ENCODE results near the gene ZC3H10. TPM values are rescaled to one million over a fixed set of nuclear protein-coding genes. Genes with fewer than 3 reads are reported as not detected.
A peak's percentile ranks its signal among the peaks of the same experiment; 100 is the strongest.
"Not testable (repeated sequence)": the region's sequence is repeated elsewhere in the genome, so short reads cannot be mapped to it uniquely, and the experiment has no call there.

ZC3H10 gene
- total RNA-seq, 3 donors from 2014 or later, result 3.6 to 4.8 (median 4.7) TPM

GRCh38 chr12:56115329-56115728 is 2.7 kb upstream of the ZC3H10 start:
- DNase-seq (ENCODE audit: low spot score in 2 of 2), result peak in 1 of 2 donors; percentile 55
- TF ChIP-seq POLR2A (IDR thresholded peaks at IDR 0.05) (no peak), POLR2AphosphoS5 (IDR thresholded peaks at IDR 0.05) (no peak), CTCF (IDR thresholded peaks at IDR 0.05) (no peak)

GRCh38 chr12:56116267-56117081 is 1.6 kb upstream of the ZC3H10 start, which contains the start of gene RPL41:
TSS of gene RPL41 (plus strand) at chr12:56116633.
- H3K27me3 ChIP-seq, result no peaks in the 10 kb centered on the region
- TF ChIP-seq POLR2AphosphoS5 (IDR thresholded peaks at IDR 0.05) (peak; percentile 98 to 100 (median 100)), CTCF (IDR thresholded peaks at IDR 0.05) (peak in 1 of 3 donors; percentile 47), POLR2A (IDR thresholded peaks at IDR 0.05) (peak; percentile 99)
- H3K9me3 ChIP-seq, result no peaks in the 10 kb centered on the region
- intact Hi-C loops (cut with DNase I; ENCODE audit: low total_unique reads), result no loop called here
- no peaks in the 10 kb centered on the region for H3K36me3 ChIP-seq
- peak within 1 kb of the TSS; percentile 75 to 81 (median 80) for H3K4me3 ChIP-seq
- H3K27ac ChIP-seq, result peak within 1 kb of the TSS; percentile 96 to 98
- DNase-seq (ENCODE audit: low spot score in 2 of 2), result peak; percentile 94 to 96
- H3K4me1 ChIP-seq, result peaks cover 5 to 8% of the 10 kb centered on the region in 2 donors

More at GRCh38 chr12:56115329-56115728, 2.7 kb upstream of the ZC3H10 start:
- Histone ChIP-seq H3K4me3 (peak overlapping the region; percentile 75 to 81 (median 80)), H3K27me3 (no peaks in the 10 kb centered on the region), H3K36me3 (peaks cover 7% of the 10 kb centered on the region), H3K9me3 (no peaks in the 10 kb centered on the region), H3K27ac (peak overlapping the region; percentile 96 to 98), H3K4me1 (peaks cover 5 to 8% of the 10 kb centered on the region in 2 donors)
- intact Hi-C loops (cut with DNase I; ENCODE audit: low total_unique reads), result no loop called here

- H3K4me1 ChIP-seq; H3K27me3 ChIP-seq; intact Hi-C loops (cut with DNase I; ENCODE audit: low total_unique reads); H3K9me3 ChIP-seq; DNase-seq (ENCODE audit: low spot score in 2 of 2); H3K36me3 ChIP-seq: not testable (repeated sequence)
- peak overlapping the region; percentile 96 to 98 for H3K27ac ChIP-seq
- H3K4me3 ChIP-seq, result peak overlapping the region; percentile 75 to 81 (median 80)
Measured at GRCh38 chr12:56117082-56117706, 872 bp upstream of the ZC3H10 start.

GRCh38 chr12:56118688-56119357 is 757 bp downstream of the ZC3H10 start:
- no peak for DNase-seq (ENCODE audit: low spot score in 2 of 2)
- no peaks in the 10 kb centered on the region for H3K9me3 ChIP-seq
- peak overlapping the region; percentile 96 to 98 for H3K27ac ChIP-seq
- peak overlapping the region; percentile 75 to 81 (median 80) for H3K4me3 ChIP-seq
- TF ChIP-seq POLR2AphosphoS5 (IDR thresholded peaks at IDR 0.05) (no peak), CTCF (IDR thresholded peaks at IDR 0.05) (no peak), POLR2A (IDR thresholded peaks at IDR 0.05) (no peak)
- intact Hi-C loops (cut with DNase I; ENCODE audit: low total_unique reads), result loop anchor here (2.0 kb wide), 1 partner anchor 350 kb away; the partner anchor contains the start of gene SPRYD4
- H3K27me3 ChIP-seq, result no peaks in the 10 kb centered on the region
- H3K4me1 ChIP-seq, result peaks cover 5 to 8% of the 10 kb centered on the region in 2 donors
- no peaks in the 10 kb centered on the region for H3K36me3 ChIP-seq

GRCh38 chr12:56119361-56119796 is 1.3 kb downstream of the ZC3H10 start:
- Histone ChIP-seq H3K4me3 (peak overlapping the region in 2 of 3 donors; percentile 75 to 80), H3K9me3 (no peaks in the 10 kb centered on the region)

More at GRCh38 chr12:56119361-56119796, 1.3 kb downstream of the ZC3H10 start:
- H3K36me3 ChIP-seq, result no peaks in the 10 kb centered on the region
- peak in 1 of 2 donors; percentile 78 for DNase-seq (ENCODE audit: low spot score in 2 of 2)
- TF ChIP-seq CTCF (IDR thresholded peaks at IDR 0.05), result peak; percentile 81 to 91 (median 87)
- TF ChIP-seq POLR2AphosphoS5 (IDR thresholded peaks at IDR 0.05), result peak; percentile 35 to 80 (median 44)
- no peak for TF ChIP-seq POLR2A (IDR thresholded peaks at IDR 0.05)
- no peaks in the 10 kb centered on the region for H3K27me3 ChIP-seq
- peak overlapping the region; percentile 96 to 98 for H3K27ac ChIP-seq
- intact Hi-C loops (cut with DNase I; ENCODE audit: low total_unique reads), result loop anchor here (2.0 kb wide), 1 partner anchor 349 kb away; the partner anchor contains the start of gene SPRYD4
- peaks cover 5 to 8% of the 10 kb centered on the region in 2 donors for H3K4me1 ChIP-seq

All from breast epithelium (tissue), 4 donors.